ENCODE measurements around the gene PRKRA.
"Not testable (repeated sequence)": the region's sequence is repeated elsewhere in the genome, so short reads cannot be mapped to it uniquely, and the experiment has no call there.

Gene PRKRA

GRCh38 chr2:178413472-178414265 lies 37.3 kb downstream of the PRKRA start:
- peak; percentile 73 for DNase-seq

GRCh38 chr2:178412453-178412852 lies 38.5 kb downstream of the PRKRA start:
- DNase-seq, result not testable (repeated sequence)

- no peak for DNase-seq
Observed at GRCh38 chr2:178412047-178412446, 38.9 kb downstream of the PRKRA start.

GRCh38 chr2:178409261-178409660 lies 41.7 kb downstream of the PRKRA start:
- no peak for DNase-seq

GRCh38 chr2:178404368-178404767 lies 46.6 kb downstream of the PRKRA start:
- DNase-seq, result no peak

- no peak for DNase-seq
Observed at GRCh38 chr2:178403671-178404306, 47.2 kb downstream of the PRKRA start.

GRCh38 chr2:178401994-178402437 lies 49.0 kb downstream of the PRKRA start:
- no peak for DNase-seq

- no peak for DNase-seq
Observed at GRCh38 chr2:178397002-178397605, 53.9 kb downstream of the PRKRA start.

- DNase-seq, result no peak
Observed at GRCh38 chr2:178395941-178396570, 54.9 kb downstream of the PRKRA start.

GRCh38 chr2:178395295-178395694 lies 55.7 kb downstream of the PRKRA start:
- no peak for DNase-seq

- DNase-seq, result no peak
Observed at GRCh38 chr2:178394859-178395258, 56.1 kb downstream of the PRKRA start.

GRCh38 chr2:178392215-178392614 lies 58.8 kb downstream of the PRKRA start:
- no peak for DNase-seq

- DNase-seq, result no peak
Observed at GRCh38 chr2:178391701-178392100, 59.3 kb downstream of the PRKRA start.

GRCh38 chr2:178388287-178388686 lies 62.7 kb downstream of the PRKRA start:
- no peak for DNase-seq

- DNase-seq, result no peak
Observed at GRCh38 chr2:178386986-178387597, 63.9 kb downstream of the PRKRA start.

- no peak for DNase-seq
Observed at GRCh38 chr2:178385595-178386148, 65.3 kb downstream of the PRKRA start.

- no peak for DNase-seq
Observed at GRCh38 chr2:178383718-178384117, 67.3 kb downstream of the PRKRA start.
